K562 (cell line): ENCODE measurements around the gene PSMA7. TPM values are rescaled to one million over a fixed set of nuclear protein-coding genes. Genes with fewer than 3 reads are reported as not detected.

ENCODE experiments used
- BHLHE40 ChIP-seq: IDR thresholded peaks from 2 replicates; pipeline ENCODE4 v1.6.1; 2011; ENCODE audit warnings: low read length, improper control_type of control experiment
- E2F1 ChIP-seq: sonication (generic); formaldehyde crosslinking; IDR thresholded peaks from 2 replicates; pipeline ENCODE4 v1.8.1; 2023; ENCODE audit warnings: mild to moderate bottlenecking, missing genetic modification reagents, moderate library complexity
- HMG20B ChIP-seq: fragments of 250-450 bp; sonication (Bioruptor Pico); IDR thresholded peaks from 2 replicates; pipeline ENCODE4 v1.5.0; 2021; ENCODE audit warnings: mild to moderate bottlenecking
- L3MBTL2 ChIP-seq: fragments of 450-650 bp; IDR thresholded peaks from 2 replicates; pipeline ENCODE4 v1.6.1; 2016; ENCODE audit warnings: mild to moderate bottlenecking, moderate library complexity
- MAFG ChIP-seq: fragments of 450-650 bp; conservative IDR thresholded peaks from 2 replicates; pipeline ENCODE4 v1.6.1; 2016; ENCODE audit warnings: missing genetic modification characterization, missing compliant biosample characterization
- RBM22 ChIP-seq: fragments of 200-400 bp; formaldehyde crosslinking; IDR thresholded peaks from 2 replicates; pipeline ENCODE4 v1.6.1; 2018; ENCODE audit warnings: low read length, low read depth; ENCODE audit not compliant: poor library complexity, severe bottlenecking
- RHOXF2B ChIP-seq: fragments of 250-450 bp; sonication (Bioruptor Pico); conservative IDR thresholded peaks from 2 replicates; pipeline ENCODE4 v1.5.1; 2021
- SAP30 ChIP-seq: fragments of 200-600 bp; sonication (generic); IDR thresholded peaks from 2 replicates; pipeline ENCODE4 v1.6.1; 2012; ENCODE audit warnings: borderline replicate concordance, low read depth, mild to moderate bottlenecking, moderate library complexity, low read length, control low read depth, inconsistent platforms; ENCODE audit not compliant: insufficient read depth, poor library complexity, severe bottlenecking
- SIN3B ChIP-seq: fragments of 450-650 bp; IDR thresholded peaks from 2 replicates; pipeline ENCODE4 v1.6.1; 2017; ENCODE audit warnings: low read depth, mild to moderate bottlenecking, moderate library complexity
- SIRT6 ChIP-seq: IDR thresholded peaks from one replicate; pipeline ENCODE4 v1.6.1; 2012; ENCODE audit warnings: low read depth, mild to moderate bottlenecking, control low read depth, inconsistent platforms, low read length, moderate library complexity
- SMARCB1 ChIP-seq: IDR thresholded peaks from 2 replicates; pipeline ENCODE4 v1.6.1; 2011; ENCODE audit warnings: improper control_type of control experiment, low read depth; ENCODE audit not compliant: insufficient read length
- SMC3 ChIP-seq: conservative IDR thresholded peaks from 2 replicates; pipeline ENCODE4 v1.6.1; 2011; ENCODE audit warnings: low read depth, low read length, improper control_type of control experiment; ENCODE audit not compliant: insufficient read depth
- TCF3 ChIP-seq: sonication (generic); formaldehyde crosslinking; IDR thresholded peaks from 2 replicates; pipeline ENCODE4 v1.4.0; 2020; ENCODE audit warnings: mild to moderate bottlenecking, missing genetic modification reagents
- TFAM ChIP-seq: fragments of 250-450 bp; sonication (Bioruptor Pico); conservative IDR thresholded peaks from 2 replicates; pipeline ENCODE4 v1.5.0; 2021; ENCODE audit warnings: mild to moderate bottlenecking, moderate library complexity
- XRCC3 ChIP-seq: fragments of 450-650 bp; IDR thresholded peaks from 2 replicates; pipeline ENCODE4 v1.6.1; 2017; ENCODE audit warnings: mild to moderate bottlenecking, moderate library complexity
- ZNF24 ChIP-seq: fragments of 450-650 bp; IDR thresholded peaks from 2 replicates; pipeline ENCODE4 v1.6.1; 2016
- ZNF431 ChIP-seq: sonication (generic); formaldehyde crosslinking; IDR thresholded peaks from 2 replicates; pipeline ENCODE4 v1.8.0; 2022; ENCODE audit warnings: mild to moderate bottlenecking, missing genetic modification reagents
- ZNF551 ChIP-seq: fragments of 250-450 bp; sonication (Bioruptor Pico); IDR thresholded peaks from 2 replicates; pipeline ENCODE4 v1.5.0; 2021; ENCODE audit warnings: mild to moderate bottlenecking, moderate library complexity
- ZNF57 ChIP-seq: fragments of 450-650 bp; formaldehyde crosslinking; IDR thresholded peaks from 2 replicates; pipeline ENCODE4 v1.4.0; 2020; ENCODE audit warnings: mild to moderate bottlenecking, moderate library complexity
- ZNF766 ChIP-seq: fragments of 200-800 bp; sonication (Bioruptor generic); conservative IDR thresholded peaks from 2 replicates; pipeline ENCODE4 v1.6.1; 2016; ENCODE audit warnings: missing genetic modification characterization, missing compliant biosample characterization
- polyA plus RNA-seq, 8 experiments: library from polyadenylated mRNA; depleted of rRNA in 4 of 8; stranded (reverse) in 5 of 8; unstranded in 3 of 8; fragments of >200 nt; fragmentation: Nextera tagmentation in 2 of 8; fragmentation: Illumina TruSeq in 1 of 8; extraction: Ambion mirVana in 2 of 8; extraction: Trizol in 1 of 8; gene quantifications; 2 replicates each; pipeline versions ENCODE4 v1.2.1 to v1.2.3, GENCODE V29; 2011 to 2014; ENCODE audit warnings: inconsistent platforms in 1 of 8, missing spikeins in 1 of 8
- total RNA-seq, 7 experiments: library from RNA; depleted of rRNA in 6 of 7; stranded (reverse); fragments of >200 nt in 6 of 7; fragmentation: Illumina TruSeq in 2 of 7; extraction: Trizol in 2 of 7; gene quantifications; 2 replicates each; pipeline versions ENCODE4 v1.2.1 to v1.2.3, GENCODE V29; 2011 to 2021; ENCODE audit warnings: low replicate concordance in 1 of 7
- TF ChIP-seq, protein P1 (sequence below), 2 experiments: fragments of 450-650 bp; IDR thresholded peaks; 2 replicates each; pipeline ENCODE4 v1.6.1; 2016
- TF ChIP-seq, protein P2 (sequence below): fragments of 450-650 bp; IDR thresholded peaks from 2 replicates; pipeline ENCODE4 v1.6.1; 2014; ENCODE audit warnings: low read depth, mild to moderate bottlenecking, moderate library complexity, borderline replicate concordance
- TF ChIP-seq, protein P3 (sequence below): fragments of 450-650 bp; formaldehyde crosslinking; IDR thresholded peaks from 2 replicates; pipeline ENCODE4 v1.4.0; 2022; ENCODE audit warnings: missing genetic modification characterization

Gene PSMA7
- total and polyA plus RNA-seq, 9 of the 15 experiments (the other 6 are each of a cell fraction or from before 2014, with no cell fraction given), result 257 to 510 (median 393) TPM

- TF ChIP-seq, protein P1, sequence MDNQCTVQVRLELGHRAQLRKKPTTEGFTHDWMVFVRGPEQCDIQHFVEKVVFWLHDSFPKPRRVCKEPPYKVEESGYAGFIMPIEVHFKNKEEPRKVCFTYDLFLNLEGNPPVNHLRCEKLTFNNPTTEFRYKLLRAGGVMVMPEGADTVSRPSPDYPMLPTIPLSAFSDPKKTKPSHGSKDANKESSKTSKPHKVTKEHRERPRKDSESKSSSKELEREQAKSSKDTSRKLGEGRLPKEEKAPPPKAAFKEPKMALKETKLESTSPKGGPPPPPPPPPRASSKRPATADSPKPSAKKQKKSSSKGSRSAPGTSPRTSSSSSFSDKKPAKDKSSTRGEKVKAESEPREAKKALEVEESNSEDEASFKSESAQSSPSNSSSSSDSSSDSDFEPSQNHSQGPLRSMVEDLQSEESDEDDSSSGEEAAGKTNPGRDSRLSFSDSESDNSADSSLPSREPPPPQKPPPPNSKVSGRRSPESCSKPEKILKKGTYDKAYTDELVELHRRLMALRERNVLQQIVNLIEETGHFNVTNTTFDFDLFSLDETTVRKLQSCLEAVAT (IDR thresholded peaks at IDR 0.05), result no peak; a peak in 1 of 4 replicates
- TF ChIP-seq ZNF551 (CRISPR knock-in tag) (no peak), ZNF57 (CRISPR knock-in tag) (peak; percentile 32; the same call in 1 of the 2 replicates), SAP30 (peak; percentile 66), SIRT6 (no peak), L3MBTL2 (peak; percentile 81), ZNF766 (no peak), HMG20B (no peak; the same call in 1 of the 2 replicates), SIN3B (peak; percentile 96), SMC3 (no peak), SMARCB1 (no peak), TCF3 (CRISPR knock-in tag) (no peak), ZNF431 (CRISPR knock-in tag) (0 out of 2 replicates have a peak, but pooled peaks have one; percentile 9), ZNF24 (peak; percentile 50; the same call in 1 of the 2 replicates), TFAM (CRISPR knock-in tag) (no peak), MAFG (tag) (no peak), BHLHE40 (peak; percentile 21; the same call in 1 of the 2 replicates), E2F1 (CRISPR knock-in tag) (no peak; the same call in 1 of the 2 replicates), XRCC3 (no peak), RBM22 (peak; percentile 27), RHOXF2B (no peak)
- TF ChIP-seq, protein P2, sequence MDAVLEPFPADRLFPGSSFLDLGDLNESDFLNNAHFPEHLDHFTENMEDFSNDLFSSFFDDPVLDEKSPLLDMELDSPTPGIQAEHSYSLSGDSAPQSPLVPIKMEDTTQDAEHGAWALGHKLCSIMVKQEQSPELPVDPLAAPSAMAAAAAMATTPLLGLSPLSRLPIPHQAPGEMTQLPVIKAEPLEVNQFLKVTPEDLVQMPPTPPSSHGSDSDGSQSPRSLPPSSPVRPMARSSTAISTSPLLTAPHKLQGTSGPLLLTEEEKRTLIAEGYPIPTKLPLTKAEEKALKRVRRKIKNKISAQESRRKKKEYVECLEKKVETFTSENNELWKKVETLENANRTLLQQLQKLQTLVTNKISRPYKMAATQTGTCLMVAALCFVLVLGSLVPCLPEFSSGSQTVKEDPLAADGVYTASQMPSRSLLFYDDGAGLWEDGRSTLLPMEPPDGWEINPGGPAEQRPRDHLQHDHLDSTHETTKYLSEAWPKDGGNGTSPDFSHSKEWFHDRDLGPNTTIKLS, result peak; percentile 61; the same call in 1 of the 2 replicates
- TF ChIP-seq, protein P3, sequence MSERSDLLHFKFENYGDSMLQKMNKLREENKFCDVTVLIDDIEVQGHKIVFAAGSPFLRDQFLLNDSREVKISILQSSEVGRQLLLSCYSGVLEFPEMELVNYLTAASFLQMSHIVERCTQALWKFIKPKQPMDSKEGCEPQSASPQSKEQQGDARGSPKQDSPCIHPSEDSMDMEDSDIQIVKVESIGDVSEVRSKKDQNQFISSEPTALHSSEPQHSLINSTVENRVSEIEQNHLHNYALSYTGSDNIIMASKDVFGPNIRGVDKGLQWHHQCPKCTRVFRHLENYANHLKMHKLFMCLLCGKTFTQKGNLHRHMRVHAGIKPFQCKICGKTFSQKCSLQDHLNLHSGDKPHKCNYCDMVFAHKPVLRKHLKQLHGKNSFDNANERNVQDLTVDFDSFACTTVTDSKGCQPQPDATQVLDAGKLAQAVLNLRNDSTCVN (CRISPR knock-in tag), result no peak
Observed at GRCh38 chr20:62182469-62183425, 39.6 kb upstream of the PSMA7 start, which contains the start of gene MTG2 (continued).
